ENCODE results near the gene SBF1.

- TF ChIP-seq CTCF (IDR thresholded peaks at IDR 0.05) (no peak), POLR2A (IDR thresholded peaks at IDR 0.05) (no peak), POLR2AphosphoS5 (IDR thresholded peaks at IDR 0.05) (no peak)
Measured at GRCh38 chr22:50408311-50408710, 66.5 kb downstream of the SBF1 start.
